ENCODE data around the gene POP7. TPM values are rescaled to one million over a fixed set of nuclear protein-coding genes. Genes with fewer than 3 reads are reported as not detected.

The POP7 gene
- total RNA-seq, 1 experiment from 2014 or later, result 96.9 TPM

- no peak overlapping the region for H4K8ac ChIP-seq (replicated peaks; ENCODE audit: insufficient read length, low read depth, low read length)
- no peak overlapping the region for H4K5ac ChIP-seq (ENCODE audit: insufficient read length, low read depth, low read length)
- H3K9ac ChIP-seq (ENCODE audit: extremely low read depth, insufficient read length, low read length), result no peak overlapping the region
- no peaks in the 10 kb centered on the region for H3K79me1 ChIP-seq (ENCODE audit: insufficient read depth, low read depth, low read length, poor library complexity, severe bottlenecking)
- no peak overlapping the region for H3K4ac ChIP-seq (ENCODE audit: low read depth, low read length)
- no peaks in the 10 kb centered on the region; a peak in 2 of 7 replicates for H3K36me3 Mint-ChIP-seq (ENCODE audit: insufficient read depth in 1 of 3, low read depth in 3 of 3)
- no peak for DNase-seq
- no peak overlapping the region for H2AFZ ChIP-seq (ENCODE audit: low read length)
- H3K4me1 ChIP-seq (ENCODE audit: insufficient read depth, low read length), result no peaks in the 10 kb centered on the region
- no peaks in the 10 kb centered on the region for H3K79me2 ChIP-seq (ENCODE audit: insufficient read depth, low read length)
- H2BK120ac ChIP-seq (ENCODE audit: low read depth, low read length, poor library complexity, severe bottlenecking), result no peak overlapping the region
- H3K27me3 Mint-ChIP-seq (ENCODE audit: low read depth), result peaks cover 84% of the 10 kb centered on the region
- H3K27ac Mint-ChIP-seq, result no peak overlapping the region
- H2AK5ac ChIP-seq (ENCODE audit: insufficient read length, low read length), result no peak overlapping the region
- no peaks in the 10 kb centered on the region for H3K9me3 ChIP-seq (ENCODE audit: control insufficient read depth, low read depth, low read length)
- no CpG with 5 or more reads among the region's 8 CpGs for WGBS (ENCODE audit: extremely low coverage, insufficient read length, low lambda C conversion rate)
- no peak overlapping the region for H3K56ac ChIP-seq (ENCODE audit: insufficient read length, low read depth, low read length)
- no peak overlapping the region for H3K18ac ChIP-seq (ENCODE audit: insufficient read length, low read depth, low read length)
- no peak overlapping the region for H4K91ac ChIP-seq (ENCODE audit: insufficient read length, low read depth, low read length)
- H2BK20ac ChIP-seq (ENCODE audit: low read depth, low read length, poor library complexity, severe bottlenecking), result no peak overlapping the region
- no peak overlapping the region for H3K23ac ChIP-seq (ENCODE audit: insufficient read length, low read depth, low read length)
- peak overlapping the region; percentile 85 for H3K4me2 ChIP-seq (ENCODE audit: insufficient read depth, insufficient read length, low read length)
- H3K27me3 ChIP-seq (ENCODE audit: insufficient read depth, low read length), result peaks cover 9% of the 10 kb centered on the region; the same call in 1 of the 2 replicates
- no peak overlapping the region for H2BK12ac ChIP-seq (ENCODE audit: insufficient read length, low read depth, low read length)
- no peak overlapping the region for H2BK15ac ChIP-seq (ENCODE audit: low read depth, low read length)
- H3K9me3 Mint-ChIP-seq, result peaks cover 9 to 16% of the 10 kb centered on the region in 2 experiments
- no peak overlapping the region for H3K14ac ChIP-seq (ENCODE audit: insufficient read depth, low read length)
- H3K4me3 Mint-ChIP-seq, result peak overlapping the region; percentile 48 to 78; a peak in 4 of 5 replicates
- no peak for TF ChIP-seq CTCF (conservative IDR thresholded peaks at IDR 0.05)
- H4K20me1 ChIP-seq (ENCODE audit: control insufficient read depth, insufficient read depth, insufficient read length), result no peaks in the 10 kb centered on the region
- peaks cover 8 to 16% of the 10 kb centered on the region in 2 experiments for H3K4me1 Mint-ChIP-seq
- no peak overlapping the region for H2BK5ac ChIP-seq (ENCODE audit: insufficient read length, low read length)
- H3K27ac ChIP-seq (ENCODE audit: insufficient read length, low read depth, low read length), result no peak overlapping the region
- peaks cover 5% of the 10 kb centered on the region for H3K23me2 ChIP-seq (ENCODE audit: insufficient read length, low read depth, low read length, poor library complexity, severe bottlenecking)
- no peak overlapping the region for H3T11ph ChIP-seq (ENCODE audit: low read length)
Measured at GRCh38 chr7:100721505-100721812, 15.5 kb downstream of the POP7 start.
